Esophagus (tissue), 2 donors: ENCODE data around the gene AGBL4. TPM values are rescaled to one million over a fixed set of nuclear protein-coding genes. Genes with fewer than 3 reads are reported as not detected.
"Not testable (repeated sequence)": the region's sequence is repeated elsewhere in the genome, so short reads cannot be mapped to it uniquely, and the experiment has no call there.

Experiments
- H3K27ac ChIP-seq, 2 donors: one replicate each; pipeline ENCODE4 v1.5.1; 2013; ENCODE audit warnings: low read depth in 2 of 2, mild to moderate bottlenecking in 2 of 2, inconsistent platforms in 1 of 2, low read length in 1 of 2, moderate library complexity in 1 of 2
- H3K27me3 ChIP-seq, 2 donors: one replicate each; pipeline ENCODE4 v1.6.1; 2013; ENCODE audit warnings: low read length in 2 of 2, control low read depth in 1 of 2, mild to moderate bottlenecking in 1 of 2; ENCODE audit not compliant: insufficient read depth in 2 of 2, control insufficient read depth in 1 of 2
- H3K36me3 ChIP-seq, 2 donors: one replicate each; pipeline ENCODE4 v1.6.1; 2013; ENCODE audit warnings: low read length in 1 of 2; ENCODE audit not compliant: control insufficient read depth in 2 of 2, insufficient read depth in 2 of 2
- H3K4me1 ChIP-seq, 2 donors: one replicate each; pipeline ENCODE4 v1.6.1; 2013; ENCODE audit warnings: low read length in 1 of 2; ENCODE audit not compliant: control insufficient read depth in 2 of 2, insufficient read depth in 2 of 2
- H3K4me3 ChIP-seq, 2 donors: one replicate each; pipeline ENCODE4 v1.5.1; 2013; ENCODE audit warnings: low read length in 2 of 2, mild to moderate bottlenecking in 2 of 2, low read depth in 1 of 2, moderate library complexity in 1 of 2
- H3K9me3 ChIP-seq, 2 donors: one replicate each; pipeline ENCODE4 v1.6.1; 2013; ENCODE audit warnings: mild to moderate bottlenecking in 2 of 2, low read depth in 1 of 2, low read length in 1 of 2, moderate library complexity in 1 of 2; ENCODE audit not compliant: control insufficient read depth in 2 of 2, insufficient read depth in 1 of 2
- WGBS, 2 donors: extraction: QIAGEN DNeasy Blood & Tissue Kit; methylation state at CpG; one replicate each; pipeline ENCODE4 v1.1.7; 2013; 5-methylcytosine and 5-hydroxymethylcytosine counted together
- polyA plus RNA-seq, 2 donors: library from polyadenylated mRNA; stranded (reverse); fragments of 200-250 nt; gene quantifications; one replicate each; pipeline ENCODE4 v1.2.3, GENCODE V29; 2013
- donor health status: healthy with polysubstance abuse.
- donor health status: Bipolar disorder and iron deficiency.

The AGBL4 gene
- polyA plus RNA-seq, 2 donors, result 0.02 TPM; not detected in 1

- WGBS, 2 donors, result 44 to 48% methylated on average over 3 of the region's 3 CpGs
Measured at GRCh38 chr1:49765034-49765433, 258.7 kb downstream of the AGBL4 start.

GRCh38 chr1:49738118-49738517, 285.6 kb downstream of the AGBL4 start:
- H3K36me3 ChIP-seq, H3K27me3 ChIP-seq, H3K9me3 ChIP-seq, H3K4me3 ChIP-seq, H3K27ac ChIP-seq, H3K4me1 ChIP-seq: not testable (repeated sequence)
- WGBS, 2 donors, result 91 to 92% methylated on average over 9 of the region's 9 CpGs

More at GRCh38 chr1:49765034-49765433, 258.7 kb downstream of the AGBL4 start:
- no peaks in the 10 kb centered on the region for H3K36me3 ChIP-seq
- H3K4me1 ChIP-seq, result peaks cover 0 to 2% of the 10 kb centered on the region in 2 donors
- no peaks in the 10 kb centered on the region for H3K27me3 ChIP-seq
- H3K27ac ChIP-seq, result no peak overlapping the region
- peaks cover 0 to 4% of the 10 kb centered on the region in 2 donors for H3K9me3 ChIP-seq
- H3K4me3 ChIP-seq, result no peak overlapping the region

- WGBS, 2 donors, result 48 to 64% methylated on average over 1 of the region's 1 CpG
- Histone ChIP-seq H3K27me3 (no peaks in the 10 kb centered on the region), H3K4me3 (no peak overlapping the region), H3K27ac (no peak overlapping the region), H3K4me1 (no peaks in the 10 kb centered on the region), H3K36me3 (no peaks in the 10 kb centered on the region), H3K9me3 (no peaks in the 10 kb centered on the region)
Measured at GRCh38 chr1:49728377-49728776, 295.4 kb downstream of the AGBL4 start.

- H3K27me3 ChIP-seq, result no peaks in the 10 kb centered on the region
- H3K9me3 ChIP-seq, result no peaks in the 10 kb centered on the region
- H3K4me3 ChIP-seq, result no peak overlapping the region
- no peaks in the 10 kb centered on the region for H3K36me3 ChIP-seq
- no peaks in the 10 kb centered on the region for H3K4me1 ChIP-seq
- 88 to 95% methylated on average over 1 of the region's 1 CpG for WGBS, 2 donors
- no peak overlapping the region for H3K27ac ChIP-seq
Measured at GRCh38 chr1:49723662-49724061, 300.1 kb downstream of the AGBL4 start.

- no peak overlapping the region for H3K27ac ChIP-seq
- no peaks in the 10 kb centered on the region for H3K27me3 ChIP-seq
- H3K9me3 ChIP-seq, result no peaks in the 10 kb centered on the region
- no peaks in the 10 kb centered on the region for H3K36me3 ChIP-seq
- H3K4me3 ChIP-seq, result no peak overlapping the region
- 65 to 73% methylated on average over 4 of the region's 4 CpGs for WGBS, 2 donors
- H3K4me1 ChIP-seq, result no peaks in the 10 kb centered on the region
Measured at GRCh38 chr1:49694251-49694827, 329.4 kb downstream of the AGBL4 start.

GRCh38 chr1:49686107-49686506, 337.6 kb downstream of the AGBL4 start:
- H3K27me3 ChIP-seq, result no peaks in the 10 kb centered on the region
- no peaks in the 10 kb centered on the region for H3K4me1 ChIP-seq
- no peak overlapping the region for H3K27ac ChIP-seq
- H3K36me3 ChIP-seq, result no peaks in the 10 kb centered on the region
- H3K9me3 ChIP-seq, result peaks cover 0 to 3% of the 10 kb centered on the region in 2 donors
- 56 to 59% methylated on average over 3 of the region's 3 CpGs for WGBS, 2 donors
- H3K4me3 ChIP-seq, result no peak overlapping the region

- no peaks in the 10 kb centered on the region for H3K36me3 ChIP-seq
- no peaks in the 10 kb centered on the region for H3K4me1 ChIP-seq
- no peak overlapping the region for H3K27ac ChIP-seq
- H3K27me3 ChIP-seq, result no peaks in the 10 kb centered on the region
- no peaks in the 10 kb centered on the region for H3K9me3 ChIP-seq
- no peak overlapping the region for H3K4me3 ChIP-seq
- WGBS, 2 donors, result 47 to 49% methylated on average over 2 of the region's 2 CpGs
Measured at GRCh38 chr1:49677706-49678105, 346.0 kb downstream of the AGBL4 start.

- peaks cover 8 to 11% of the 10 kb centered on the region in 2 donors for H3K9me3 ChIP-seq
- no peaks in the 10 kb centered on the region for H3K27me3 ChIP-seq
- H3K27ac ChIP-seq, result no peak overlapping the region
- WGBS, 2 donors, result 57 to 67% methylated on average over 3 of the region's 3 CpGs
- H3K4me1 ChIP-seq, result no peaks in the 10 kb centered on the region
- H3K4me3 ChIP-seq, result no peak overlapping the region
- H3K36me3 ChIP-seq, result no peaks in the 10 kb centered on the region
Measured at GRCh38 chr1:49651136-49651535, 372.6 kb downstream of the AGBL4 start.

- WGBS, 2 donors, result 76 to 82% methylated on average over 2 of the region's 2 CpGs
- H3K9me3 ChIP-seq, result no peaks in the 10 kb centered on the region
- H3K4me1 ChIP-seq, result no peaks in the 10 kb centered on the region
- no peaks in the 10 kb centered on the region for H3K36me3 ChIP-seq
- H3K4me3 ChIP-seq, result no peak overlapping the region
- no peaks in the 10 kb centered on the region for H3K27me3 ChIP-seq
- no peak overlapping the region for H3K27ac ChIP-seq
Measured at GRCh38 chr1:49630156-49630555, 393.6 kb downstream of the AGBL4 start.

- H3K4me3 ChIP-seq, result no peak overlapping the region
- H3K4me1 ChIP-seq, result no peaks in the 10 kb centered on the region
- H3K27ac ChIP-seq, result no peak overlapping the region
- no peaks in the 10 kb centered on the region for H3K9me3 ChIP-seq
- WGBS, 2 donors, result 85 to 87% methylated on average over 3 of the region's 3 CpGs
- no peaks in the 10 kb centered on the region for H3K27me3 ChIP-seq
- no peaks in the 10 kb centered on the region for H3K36me3 ChIP-seq
Measured at GRCh38 chr1:49627781-49628180, 396.0 kb downstream of the AGBL4 start.
